ENCODE data around the gene GJD3.
A peak's percentile ranks its signal among the peaks of the same experiment; 100 is the strongest.

Gene GJD3

GRCh38 chr17:40355123-40355803, 9.3 kb downstream of the GJD3 start:
- peak; percentile 94 for TF ChIP-seq CTCF (IDR thresholded peaks at IDR 0.05)

GRCh38 chr17:40354221-40355122, 10.1 kb downstream of the GJD3 start:
- no peak for TF ChIP-seq CTCF (IDR thresholded peaks at IDR 0.05)

- no peak for TF ChIP-seq CTCF (IDR thresholded peaks at IDR 0.05)
Measured at GRCh38 chr17:40352779-40353394, 11.7 kb downstream of the GJD3 start.

- TF ChIP-seq CTCF (IDR thresholded peaks at IDR 0.05): no peak
Measured at GRCh38 chr17:40352237-40352778, 12.2 kb downstream of the GJD3 start.

- no peak for TF ChIP-seq CTCF (IDR thresholded peaks at IDR 0.05)
Measured at GRCh38 chr17:40351359-40352236, 12.9 kb downstream of the GJD3 start.

- TF ChIP-seq CTCF (IDR thresholded peaks at IDR 0.05): no peak
Measured at GRCh38 chr17:40350689-40351358, 13.7 kb downstream of the GJD3 start.
